Stomach (tissue), 4 donors: ENCODE measurements around the gene SMYD3.

Experiments used
- CTCF ChIP-seq, 7 experiments: fragments of 450-650 bp in 4 of 7; fragments of 200-600 bp in 3 of 7; sonication (generic) in 3 of 7; IDR thresholded peaks; one replicate each; pipeline ENCODE4 v1.5.1; 2016 to 2019; ENCODE audit warnings: antibody characterized with exemption in 7 of 7, control low read depth in 2 of 7, mild to moderate bottlenecking in 1 of 7
- POLR2A ChIP-seq, 4 donors: fragments of 450-650 bp; IDR thresholded peaks; one replicate each; pipeline ENCODE4 v1.6.1; 2016; ENCODE audit warnings: antibody characterized with exemption in 4 of 4, control low read depth in 2 of 4, mild to moderate bottlenecking in 1 of 4, moderate library complexity in 1 of 4
- POLR2AphosphoS5 ChIP-seq, 3 donors: sonication (generic); formaldehyde crosslinking; IDR thresholded peaks; one replicate each; pipeline ENCODE4 v1.6.1; 2016; ENCODE audit warnings: antibody characterized with exemption in 3 of 3

DNA sequence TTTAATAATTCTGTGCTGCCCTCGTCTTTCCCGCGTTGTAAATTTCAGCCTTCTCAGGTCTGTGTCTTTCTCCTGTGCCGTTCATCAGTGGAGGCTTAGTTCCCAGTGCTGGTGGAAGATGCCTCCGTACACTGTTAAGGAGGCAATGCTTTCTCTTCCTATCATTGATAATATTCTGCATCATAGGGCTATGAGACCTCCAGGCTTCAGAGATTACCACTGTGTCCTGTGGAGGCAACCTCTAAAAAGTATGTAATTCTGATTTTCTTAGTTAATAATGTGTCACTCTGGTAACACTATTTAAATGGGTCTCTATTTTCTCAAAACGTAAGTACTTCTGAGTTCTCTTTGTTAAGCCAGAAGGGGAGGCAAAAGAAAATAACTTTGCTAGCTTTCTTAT, 538.3 kb downstream of the SMYD3 start:
- TF ChIP-seq POLR2A (IDR thresholded peaks at IDR 0.05): no peak
- no peak for TF ChIP-seq POLR2AphosphoS5 (IDR thresholded peaks at IDR 0.05)
- TF ChIP-seq CTCF (IDR thresholded peaks at IDR 0.05): no peak
